GM13977 (cell line): ENCODE results near the gene H2AZ2.

ENCODE experiments used
- DNase-seq: peaks from one replicate; pipeline ENCODE4 v3.0.0; 2012; ENCODE audit warnings: low spot score
- CTCF ChIP-seq: IDR thresholded peaks from 2 replicates; pipeline ENCODE4 v1.5.1; 2012; ENCODE audit warnings: mild to moderate bottlenecking, control low read depth; ENCODE audit not compliant: insufficient read depth; ENCODE audit errors: extremely low read depth, missing control alignments
- in situ Hi-C: fragments of 300-500 bp; cut with MboI; formaldehyde crosslinking; loops from one replicate; pipeline ENCODE4 v1.12.0; 2022; ENCODE audit warnings: low sequenced_read_pairs, low pct_unique_long_range_greater_than_20kb, mixed read lengths, inconsistent platforms; ENCODE audit not compliant: unreplicated experiment

H2AZ2 gene

GRCh38 chr7:44889086-44889781 is 41.3 kb upstream of the H2AZ2 start:
- TF ChIP-seq CTCF, result no peak
- in situ Hi-C loops, result no loop called here
- DNase-seq, result no peak

- in situ Hi-C loops, result no loop called here
- TF ChIP-seq CTCF, result no peak
- DNase-seq, result no peak
These were observed 39.4 kb upstream of the H2AZ2 start for GRCh38 chr7:44887293-44887692.

- TF ChIP-seq CTCF, result no peak
- in situ Hi-C loops, result no loop called here
- peak; percentile 95 for DNase-seq
These were observed 37.8 kb upstream of the H2AZ2 start, which contains the start of gene PURB for GRCh38 chr7:44885394-44886317. Gene PURB, minus strand, starts transcription at chr7:44885530. Its CDS starts 182 bp downstream, at chr7:44885348.

- TF ChIP-seq CTCF, result no peak
- peak; percentile 50 for DNase-seq
- in situ Hi-C loops, result no loop called here
These were observed 36.9 kb upstream of the H2AZ2 start for GRCh38 chr7:44884621-44885393.

- DNase-seq, result no peak
- no peak for TF ChIP-seq CTCF
- in situ Hi-C loops, result no loop called here
These were observed 36.2 kb upstream of the H2AZ2 start for GRCh38 chr7:44883961-44884620.

GRCh38 chr7:44882899-44883298 is 35.0 kb upstream of the H2AZ2 start:
- TF ChIP-seq CTCF, result no peak
- no peak for DNase-seq
- in situ Hi-C loops, result no loop called here
